ENCODE measurements around the gene C20orf202. TPM values are rescaled to one million over a fixed set of nuclear protein-coding genes. Genes with fewer than 3 reads are reported as not detected.

C20orf202 gene
- total RNA-seq, 1 experiment from 2014 or later = 0.22 TPM

DNA sequence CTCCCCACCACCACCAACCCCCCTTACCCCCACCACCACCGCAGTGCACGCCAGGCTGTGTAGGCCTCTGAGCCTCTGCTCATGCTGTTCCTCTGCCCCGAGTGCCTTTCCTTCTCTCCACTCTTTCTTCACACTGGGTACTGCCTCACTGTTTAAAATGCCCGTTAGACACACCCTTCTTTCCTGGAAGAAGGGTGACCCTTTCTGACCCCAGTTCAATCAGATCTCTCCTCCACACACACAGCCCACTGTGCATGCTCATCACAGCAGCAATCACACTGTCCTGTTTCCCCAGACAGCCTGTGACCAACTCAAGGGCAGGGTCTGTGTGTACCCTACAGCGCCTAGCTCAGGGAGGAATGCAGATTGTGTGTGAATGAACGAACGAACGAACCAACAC is 28.5 kb upstream of the C20orf202 start:
- ATAC-seq = no peak
- POLR2A ChIA-PET = no interaction called here
- Mint-ChIP-seq H3K27me3 (ENCODE audit: low read depth) (no peaks in the 10 kb centered on the region), H3K4me1 (0 out of 2 replicates have a peak, but pooled peaks cover 4% of the 10 kb centered on the region), H3K9me3 (no peaks in the 10 kb centered on the region), H3K4me3 (no peak overlapping the region), H3K36me3 (peaks cover 7% of the 10 kb centered on the region), H3K27ac (no peak overlapping the region)
- TF ChIP-seq, protein P1, sequence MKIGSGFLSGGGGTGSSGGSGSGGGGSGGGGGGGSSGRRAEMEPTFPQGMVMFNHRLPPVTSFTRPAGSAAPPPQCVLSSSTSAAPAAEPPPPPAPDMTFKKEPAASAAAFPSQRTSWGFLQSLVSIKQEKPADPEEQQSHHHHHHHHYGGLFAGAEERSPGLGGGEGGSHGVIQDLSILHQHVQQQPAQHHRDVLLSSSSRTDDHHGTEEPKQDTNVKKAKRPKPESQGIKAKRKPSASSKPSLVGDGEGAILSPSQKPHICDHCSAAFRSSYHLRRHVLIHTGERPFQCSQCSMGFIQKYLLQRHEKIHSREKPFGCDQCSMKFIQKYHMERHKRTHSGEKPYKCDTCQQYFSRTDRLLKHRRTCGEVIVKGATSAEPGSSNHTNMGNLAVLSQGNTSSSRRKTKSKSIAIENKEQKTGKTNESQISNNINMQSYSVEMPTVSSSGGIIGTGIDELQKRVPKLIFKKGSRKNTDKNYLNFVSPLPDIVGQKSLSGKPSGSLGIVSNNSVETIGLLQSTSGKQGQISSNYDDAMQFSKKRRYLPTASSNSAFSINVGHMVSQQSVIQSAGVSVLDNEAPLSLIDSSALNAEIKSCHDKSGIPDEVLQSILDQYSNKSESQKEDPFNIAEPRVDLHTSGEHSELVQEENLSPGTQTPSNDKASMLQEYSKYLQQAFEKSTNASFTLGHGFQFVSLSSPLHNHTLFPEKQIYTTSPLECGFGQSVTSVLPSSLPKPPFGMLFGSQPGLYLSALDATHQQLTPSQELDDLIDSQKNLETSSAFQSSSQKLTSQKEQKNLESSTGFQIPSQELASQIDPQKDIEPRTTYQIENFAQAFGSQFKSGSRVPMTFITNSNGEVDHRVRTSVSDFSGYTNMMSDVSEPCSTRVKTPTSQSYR (CRISPR knock-in tag; IDR thresholded peaks at IDR 0.05) = no peak
- TF ChIP-seq ZNF396 (CRISPR knock-in tag; IDR thresholded peaks at IDR 0.05; ENCODE audit: borderline replicate concordance) = no peak
- CTCF ChIA-PET = no interaction called here
- DNase-seq (ENCODE audit: low spot score) = no peak

DNA sequence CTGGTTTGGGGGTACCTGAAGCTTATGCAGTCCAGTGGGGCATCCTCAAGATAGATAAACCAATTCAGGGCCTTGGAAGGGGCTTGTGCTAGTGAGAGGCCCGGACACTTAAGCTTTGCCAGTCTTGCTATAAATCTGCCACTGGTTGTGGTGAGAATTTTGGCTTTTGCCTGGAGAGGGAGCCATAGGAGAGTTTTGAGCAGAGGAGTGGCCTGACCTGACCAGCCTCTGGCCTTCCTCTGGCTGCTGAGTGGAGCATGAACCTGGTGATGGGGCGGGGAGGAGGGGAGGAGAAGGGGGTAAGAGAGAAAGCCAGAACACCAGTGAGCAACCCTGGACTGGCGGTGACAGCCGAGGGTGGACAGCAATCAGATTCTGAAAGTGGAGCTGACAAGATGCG is 25.6 kb upstream of the C20orf202 start:
- ATAC-seq (peak; percentile 94), DNase-seq (ENCODE audit: low spot score) (peak; percentile 56)
- Mint-ChIP-seq H3K27ac (no peak overlapping the region), H3K4me1 (peaks cover 11% of the 10 kb centered on the region), H3K4me3 (no peak overlapping the region), H3K27me3 (ENCODE audit: low read depth) (peaks cover 6% of the 10 kb centered on the region), H3K36me3 (no peaks in the 10 kb centered on the region; the same call in 1 of the 2 replicates), H3K9me3 (no peaks in the 10 kb centered on the region)
- POLR2A ChIA-PET = no interaction called here
- TF ChIP-seq, protein P2, sequence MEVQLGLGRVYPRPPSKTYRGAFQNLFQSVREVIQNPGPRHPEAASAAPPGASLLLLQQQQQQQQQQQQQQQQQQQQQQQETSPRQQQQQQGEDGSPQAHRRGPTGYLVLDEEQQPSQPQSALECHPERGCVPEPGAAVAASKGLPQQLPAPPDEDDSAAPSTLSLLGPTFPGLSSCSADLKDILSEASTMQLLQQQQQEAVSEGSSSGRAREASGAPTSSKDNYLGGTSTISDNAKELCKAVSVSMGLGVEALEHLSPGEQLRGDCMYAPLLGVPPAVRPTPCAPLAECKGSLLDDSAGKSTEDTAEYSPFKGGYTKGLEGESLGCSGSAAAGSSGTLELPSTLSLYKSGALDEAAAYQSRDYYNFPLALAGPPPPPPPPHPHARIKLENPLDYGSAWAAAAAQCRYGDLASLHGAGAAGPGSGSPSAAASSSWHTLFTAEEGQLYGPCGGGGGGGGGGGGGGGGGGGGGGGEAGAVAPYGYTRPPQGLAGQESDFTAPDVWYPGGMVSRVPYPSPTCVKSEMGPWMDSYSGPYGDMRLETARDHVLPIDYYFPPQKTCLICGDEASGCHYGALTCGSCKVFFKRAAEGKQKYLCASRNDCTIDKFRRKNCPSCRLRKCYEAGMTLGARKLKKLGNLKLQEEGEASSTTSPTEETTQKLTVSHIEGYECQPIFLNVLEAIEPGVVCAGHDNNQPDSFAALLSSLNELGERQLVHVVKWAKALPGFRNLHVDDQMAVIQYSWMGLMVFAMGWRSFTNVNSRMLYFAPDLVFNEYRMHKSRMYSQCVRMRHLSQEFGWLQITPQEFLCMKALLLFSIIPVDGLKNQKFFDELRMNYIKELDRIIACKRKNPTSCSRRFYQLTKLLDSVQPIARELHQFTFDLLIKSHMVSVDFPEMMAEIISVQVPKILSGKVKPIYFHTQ (CRISPR knock-in tag; IDR thresholded peaks at IDR 0.05) = no peak
- TF ChIP-seq, protein P3, sequence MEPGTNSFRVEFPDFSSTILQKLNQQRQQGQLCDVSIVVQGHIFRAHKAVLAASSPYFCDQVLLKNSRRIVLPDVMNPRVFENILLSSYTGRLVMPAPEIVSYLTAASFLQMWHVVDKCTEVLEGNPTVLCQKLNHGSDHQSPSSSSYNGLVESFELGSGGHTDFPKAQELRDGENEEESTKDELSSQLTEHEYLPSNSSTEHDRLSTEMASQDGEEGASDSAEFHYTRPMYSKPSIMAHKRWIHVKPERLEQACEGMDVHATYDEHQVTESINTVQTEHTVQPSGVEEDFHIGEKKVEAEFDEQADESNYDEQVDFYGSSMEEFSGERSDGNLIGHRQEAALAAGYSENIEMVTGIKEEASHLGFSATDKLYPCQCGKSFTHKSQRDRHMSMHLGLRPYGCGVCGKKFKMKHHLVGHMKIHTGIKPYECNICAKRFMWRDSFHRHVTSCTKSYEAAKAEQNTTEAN (CRISPR knock-in tag; IDR thresholded peaks at IDR 0.05) = no peak
- TF ChIP-seq TEAD1 (CRISPR knock-in tag; IDR thresholded peaks at IDR 0.05) (no peak), ELF4 (CRISPR knock-in tag; IDR thresholded peaks at IDR 0.05; ENCODE audit: low read depth) (no peak), MXD4 (CRISPR knock-in tag; IDR thresholded peaks at IDR 0.05; ENCODE audit: borderline replicate concordance) (no peak), CREM (CRISPR knock-in tag; IDR thresholded peaks at IDR 0.05) (no peak), GTF2I (CRISPR knock-in tag; conservative IDR thresholded peaks at IDR 0.05) (no peak), TCF7 (CRISPR knock-in tag; IDR thresholded peaks at IDR 0.05; ENCODE audit: low read depth) (no peak), ZNF317 (CRISPR knock-in tag; IDR thresholded peaks at IDR 0.05; ENCODE audit: borderline replicate concordance, low read depth) (no peak)
- TF ChIP-seq, protein P4, sequence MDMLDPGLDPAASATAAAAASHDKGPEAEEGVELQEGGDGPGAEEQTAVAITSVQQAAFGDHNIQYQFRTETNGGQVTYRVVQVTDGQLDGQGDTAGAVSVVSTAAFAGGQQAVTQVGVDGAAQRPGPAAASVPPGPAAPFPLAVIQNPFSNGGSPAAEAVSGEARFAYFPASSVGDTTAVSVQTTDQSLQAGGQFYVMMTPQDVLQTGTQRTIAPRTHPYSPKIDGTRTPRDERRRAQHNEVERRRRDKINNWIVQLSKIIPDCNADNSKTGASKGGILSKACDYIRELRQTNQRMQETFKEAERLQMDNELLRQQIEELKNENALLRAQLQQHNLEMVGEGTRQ (CRISPR knock-in tag; IDR thresholded peaks at IDR 0.05) = no peak
- TF ChIP-seq, protein P5, sequence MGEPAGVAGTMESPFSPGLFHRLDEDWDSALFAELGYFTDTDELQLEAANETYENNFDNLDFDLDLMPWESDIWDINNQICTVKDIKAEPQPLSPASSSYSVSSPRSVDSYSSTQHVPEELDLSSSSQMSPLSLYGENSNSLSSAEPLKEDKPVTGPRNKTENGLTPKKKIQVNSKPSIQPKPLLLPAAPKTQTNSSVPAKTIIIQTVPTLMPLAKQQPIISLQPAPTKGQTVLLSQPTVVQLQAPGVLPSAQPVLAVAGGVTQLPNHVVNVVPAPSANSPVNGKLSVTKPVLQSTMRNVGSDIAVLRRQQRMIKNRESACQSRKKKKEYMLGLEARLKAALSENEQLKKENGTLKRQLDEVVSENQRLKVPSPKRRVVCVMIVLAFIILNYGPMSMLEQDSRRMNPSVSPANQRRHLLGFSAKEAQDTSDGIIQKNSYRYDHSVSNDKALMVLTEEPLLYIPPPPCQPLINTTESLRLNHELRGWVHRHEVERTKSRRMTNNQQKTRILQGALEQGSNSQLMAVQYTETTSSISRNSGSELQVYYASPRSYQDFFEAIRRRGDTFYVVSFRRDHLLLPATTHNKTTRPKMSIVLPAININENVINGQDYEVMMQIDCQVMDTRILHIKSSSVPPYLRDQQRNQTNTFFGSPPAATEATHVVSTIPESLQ (CRISPR knock-in tag; IDR thresholded peaks at IDR 0.05) = no peak
- CTCF ChIA-PET = interaction anchor here (0.7 to 2.1 kb wide), 10 partner anchors 9 to 453 kb away, joined by 3 to 6 read pairs (median 4); no protein-coding TSS in a partner anchor

Data from WTC11 (cell line).